ENCODE data around the gene HBE1. TPM values are rescaled to one million over a fixed set of nuclear protein-coding genes. Genes with fewer than 3 reads are reported as not detected.

Gene HBE1
- total RNA-seq, 1 experiment from 2014 or later, result not detected

GRCh38 chr11:5251746-5252145, 18.0 kb downstream of the HBE1 start:
- Mint-ChIP-seq H3K27me3 (ENCODE audit: low read depth) (peaks cover 31% of the 10 kb centered on the region), H3K36me3 (ENCODE audit: insufficient read depth in 1 of 3, low read depth in 3 of 3) (no peaks in the 10 kb centered on the region; a peak in 1 of 7 replicates), H3K4me3 (no peak overlapping the region), H3K4me1 (peaks cover 1 to 2% of the 10 kb centered on the region in 2 experiments; a peak in 2 of 4 replicates), H3K9me3 (no peaks in the 10 kb centered on the region), H3K27ac (no peak overlapping the region)
- Histone ChIP-seq H4K20me1 (ENCODE audit: control insufficient read depth, insufficient read depth, insufficient read length) (no peaks in the 10 kb centered on the region), H3K14ac (ENCODE audit: insufficient read depth, low read length) (no peak overlapping the region), H2BK5ac (ENCODE audit: insufficient read length, low read length) (no peak overlapping the region), H4K8ac (replicated peaks; ENCODE audit: insufficient read length, low read depth, low read length) (no peak overlapping the region), H2BK15ac (ENCODE audit: low read depth, low read length) (no peak overlapping the region), H3K23ac (ENCODE audit: insufficient read length, low read depth, low read length) (no peak overlapping the region), H3K4me1 (ENCODE audit: insufficient read depth, low read length) (no peaks in the 10 kb centered on the region), H3K56ac (ENCODE audit: insufficient read length, low read depth, low read length) (no peak overlapping the region), H3K4me2 (ENCODE audit: insufficient read depth, insufficient read length, low read length) (no peak overlapping the region), H4K91ac (ENCODE audit: insufficient read length, low read depth, low read length) (no peak overlapping the region), H3T11ph (ENCODE audit: low read length) (no peak overlapping the region), H3K79me2 (ENCODE audit: insufficient read depth, low read length) (no peaks in the 10 kb centered on the region), H3K27ac (ENCODE audit: insufficient read length, low read depth, low read length) (no peak overlapping the region), H3K9ac (ENCODE audit: extremely low read depth, insufficient read length, low read length) (no peak overlapping the region), H3K79me1 (ENCODE audit: insufficient read depth, low read depth, low read length, poor library complexity, severe bottlenecking) (no peaks in the 10 kb centered on the region), H3K18ac (ENCODE audit: insufficient read length, low read depth, low read length) (no peak overlapping the region), H2BK20ac (ENCODE audit: low read depth, low read length, poor library complexity, severe bottlenecking) (no peak overlapping the region), H2AFZ (ENCODE audit: low read length) (no peak overlapping the region), H4K5ac (ENCODE audit: insufficient read length, low read depth, low read length) (no peak overlapping the region), H3K9me3 (ENCODE audit: control insufficient read depth, low read depth, low read length) (no peaks in the 10 kb centered on the region), H2BK12ac (ENCODE audit: insufficient read length, low read depth, low read length) (no peak overlapping the region), H2AK5ac (ENCODE audit: insufficient read length, low read length) (no peak overlapping the region), H3K27me3 (ENCODE audit: insufficient read depth, low read length) (no peaks in the 10 kb centered on the region; the same call in 1 of the 2 replicates), H2BK120ac (ENCODE audit: low read depth, low read length, poor library complexity, severe bottlenecking) (no peak overlapping the region), H3K23me2 (ENCODE audit: insufficient read length, low read depth, low read length, poor library complexity, severe bottlenecking) (no peaks in the 10 kb centered on the region), H3K4ac (ENCODE audit: low read depth, low read length) (no peak overlapping the region)
- TF ChIP-seq, protein P1, sequence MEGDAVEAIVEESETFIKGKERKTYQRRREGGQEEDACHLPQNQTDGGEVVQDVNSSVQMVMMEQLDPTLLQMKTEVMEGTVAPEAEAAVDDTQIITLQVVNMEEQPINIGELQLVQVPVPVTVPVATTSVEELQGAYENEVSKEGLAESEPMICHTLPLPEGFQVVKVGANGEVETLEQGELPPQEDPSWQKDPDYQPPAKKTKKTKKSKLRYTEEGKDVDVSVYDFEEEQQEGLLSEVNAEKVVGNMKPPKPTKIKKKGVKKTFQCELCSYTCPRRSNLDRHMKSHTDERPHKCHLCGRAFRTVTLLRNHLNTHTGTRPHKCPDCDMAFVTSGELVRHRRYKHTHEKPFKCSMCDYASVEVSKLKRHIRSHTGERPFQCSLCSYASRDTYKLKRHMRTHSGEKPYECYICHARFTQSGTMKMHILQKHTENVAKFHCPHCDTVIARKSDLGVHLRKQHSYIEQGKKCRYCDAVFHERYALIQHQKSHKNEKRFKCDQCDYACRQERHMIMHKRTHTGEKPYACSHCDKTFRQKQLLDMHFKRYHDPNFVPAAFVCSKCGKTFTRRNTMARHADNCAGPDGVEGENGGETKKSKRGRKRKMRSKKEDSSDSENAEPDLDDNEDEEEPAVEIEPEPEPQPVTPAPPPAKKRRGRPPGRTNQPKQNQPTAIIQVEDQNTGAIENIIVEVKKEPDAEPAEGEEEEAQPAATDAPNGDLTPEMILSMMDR (conservative IDR thresholded peaks at IDR 0.05), result no peak
- DNase-seq, result no peak
- WGBS (ENCODE audit: extremely low coverage, insufficient read length, low lambda C conversion rate), result no CpG with 5 or more reads among the region's 2 CpGs

Measured in H9 (cell line).